Umbilical cord (tissue), 2 donors: ENCODE data around the gene SMYD1. TPM values are rescaled to one million over a fixed set of nuclear protein-coding genes. Genes with fewer than 3 reads are reported as not detected.

Experiments
- DNase-seq: peaks from one replicate; pipeline ENCODE4 v3.0.0-alpha.2; 2015; ENCODE audit warnings: low spot score
- total RNA-seq: library from RNA; depleted of rRNA; stranded (reverse); fragments of >200 nt; gene quantifications from one replicate; pipeline ENCODE4 v1.2.3, GENCODE V29; 2014; ENCODE audit warnings: low replicate concordance; ENCODE audit not compliant: insufficient read depth

SMYD1 gene
- total RNA-seq, 1 donor from 2014 or later = 0.72 TPM

DNA sequence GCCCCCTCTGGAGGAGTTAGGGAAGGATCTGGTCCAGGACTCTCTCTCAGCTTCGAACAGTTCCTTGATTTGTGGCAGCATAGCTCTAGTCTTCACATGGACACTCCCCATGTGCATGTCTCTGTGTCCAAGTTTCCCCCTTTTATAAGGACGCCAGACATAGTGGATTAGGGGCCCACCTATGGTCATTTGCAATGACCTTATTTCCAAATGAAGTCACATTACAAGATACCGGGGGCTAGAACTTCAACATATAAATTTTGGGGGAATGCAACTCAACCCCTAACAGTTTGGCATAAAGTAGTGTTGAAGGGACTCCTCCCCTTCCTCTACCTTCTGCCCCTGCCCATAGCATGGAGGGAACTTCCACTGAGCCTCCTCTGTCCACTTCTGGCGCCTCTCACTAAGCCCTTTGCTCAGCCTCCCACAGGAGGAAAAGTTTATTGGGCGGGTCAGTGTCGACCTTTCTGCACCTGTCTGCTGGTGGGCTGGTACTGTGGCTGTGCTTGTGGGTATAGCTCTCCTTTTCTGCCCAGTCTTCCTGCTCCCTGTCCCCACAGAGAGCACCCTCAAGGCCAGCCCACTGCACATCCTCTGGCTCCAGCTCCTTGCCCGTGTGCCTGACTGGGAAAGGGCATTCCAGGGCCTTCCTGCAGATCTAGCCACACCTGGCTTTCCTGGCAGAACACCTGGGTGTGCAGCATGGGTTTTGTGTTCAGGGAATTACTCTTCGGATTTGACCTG, 54.7 kb downstream of the SMYD1 start:
- DNase-seq = no peak

DNA sequence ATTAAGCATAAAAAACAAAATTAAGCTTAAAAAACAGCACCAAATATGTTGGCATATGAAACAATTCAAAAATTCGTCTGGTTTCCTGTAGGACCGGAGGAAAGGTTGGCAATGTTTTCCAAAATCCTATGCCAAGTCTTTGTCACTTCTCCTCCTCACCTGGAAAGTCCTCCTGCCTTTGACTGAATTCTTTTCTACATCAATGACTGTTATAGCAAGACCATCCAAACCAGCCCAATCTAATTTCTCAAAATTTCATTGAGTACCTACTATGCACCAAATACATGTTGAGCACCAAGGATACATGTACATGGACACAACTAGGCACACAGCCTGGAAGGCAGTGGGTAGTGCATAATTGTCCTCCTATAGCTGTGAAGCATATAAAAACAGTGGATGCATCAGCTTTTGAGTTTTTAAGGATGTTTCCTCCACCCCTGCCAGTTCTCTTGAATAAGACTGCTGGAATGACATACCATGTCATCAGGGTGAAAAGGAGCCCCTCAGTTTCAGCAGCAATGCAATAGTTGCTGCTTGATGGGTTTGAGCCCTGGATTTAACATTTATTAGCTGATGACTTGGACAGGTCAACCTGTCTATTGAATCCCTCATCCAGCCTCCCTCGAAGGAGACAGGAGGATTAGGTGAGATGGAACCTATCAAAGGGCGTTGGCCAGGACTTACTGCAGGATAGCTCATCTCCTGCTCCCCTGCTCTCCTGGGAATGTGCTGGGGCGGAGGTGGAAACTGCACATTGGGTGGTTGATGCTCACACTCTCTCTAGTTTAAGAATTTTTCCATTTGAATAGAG, 55.7 kb downstream of the SMYD1 start:
- DNase-seq = no peak

DNA sequence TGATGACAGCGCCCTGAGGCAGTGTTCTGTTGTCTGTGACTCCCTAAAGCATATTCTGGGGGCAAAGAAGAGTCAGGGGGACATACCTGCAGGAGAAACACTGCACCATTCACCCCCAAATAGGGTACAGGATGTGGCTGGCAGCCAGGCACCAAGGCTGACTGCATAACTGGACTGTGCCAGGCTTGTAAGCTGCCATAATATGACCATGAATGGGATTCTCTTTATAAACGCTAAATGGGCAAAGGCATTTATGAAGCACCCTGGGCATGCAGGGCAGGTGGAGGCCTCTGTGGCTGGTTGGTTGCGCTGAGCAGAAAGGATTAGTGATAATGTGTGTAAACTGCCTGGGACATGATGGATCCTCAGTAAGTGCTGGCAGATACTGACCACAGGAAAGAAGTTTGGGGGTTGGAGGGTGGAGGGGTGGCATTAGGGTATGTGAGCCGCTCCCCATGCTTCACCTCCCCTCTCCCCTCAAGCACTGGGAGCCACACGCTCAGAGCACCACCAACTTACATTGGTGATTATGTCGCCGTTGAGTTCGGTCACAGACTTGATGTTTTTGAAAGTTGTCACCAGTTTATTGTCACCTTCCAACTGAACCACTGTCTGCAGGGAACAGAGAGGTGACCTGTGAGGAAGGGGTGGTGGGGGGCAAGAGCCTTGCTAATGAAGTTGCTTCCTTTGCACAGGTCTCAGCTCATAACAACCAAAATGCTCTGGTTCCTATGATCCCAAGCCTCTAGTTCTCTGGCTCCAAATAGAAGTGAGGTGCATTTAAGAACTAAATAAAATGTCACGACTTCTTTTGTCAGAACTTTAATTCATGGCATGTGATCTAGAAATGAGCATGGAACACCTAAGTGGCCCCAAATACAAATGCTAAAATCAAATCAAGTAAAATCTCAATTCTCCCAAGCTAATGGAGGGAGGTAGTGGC, 56.6 kb downstream of the SMYD1 start:
- no peak for DNase-seq

DNA sequence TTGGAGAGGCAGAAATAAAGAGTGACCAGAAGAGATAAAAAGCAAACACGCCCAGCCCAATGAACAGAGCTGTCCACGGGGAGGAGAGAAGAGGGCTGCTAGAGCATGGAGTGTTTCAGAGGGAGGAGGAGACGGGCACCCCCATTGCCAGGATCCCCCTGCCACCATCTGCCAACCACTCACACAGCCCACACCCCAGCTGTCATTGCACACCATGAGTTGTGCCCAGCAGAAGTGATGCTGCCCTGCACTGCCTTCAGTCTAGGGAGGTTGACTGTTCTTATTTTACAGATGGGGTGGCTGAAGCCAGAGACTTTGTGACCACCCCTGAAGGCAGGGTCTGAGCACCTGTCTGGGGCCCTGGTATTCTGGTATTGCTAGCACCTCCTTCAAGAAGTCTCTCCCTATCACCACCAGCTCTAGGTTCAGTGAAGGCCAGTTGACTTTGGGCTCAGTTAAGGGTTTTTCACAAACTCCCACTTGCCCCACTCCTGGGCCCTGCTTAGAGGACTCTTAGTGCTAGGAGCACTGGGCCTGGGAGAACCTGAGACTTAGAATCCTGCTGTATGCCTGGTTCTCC, 57.8 kb downstream of the SMYD1 start:
- DNase-seq = no peak

DNA sequence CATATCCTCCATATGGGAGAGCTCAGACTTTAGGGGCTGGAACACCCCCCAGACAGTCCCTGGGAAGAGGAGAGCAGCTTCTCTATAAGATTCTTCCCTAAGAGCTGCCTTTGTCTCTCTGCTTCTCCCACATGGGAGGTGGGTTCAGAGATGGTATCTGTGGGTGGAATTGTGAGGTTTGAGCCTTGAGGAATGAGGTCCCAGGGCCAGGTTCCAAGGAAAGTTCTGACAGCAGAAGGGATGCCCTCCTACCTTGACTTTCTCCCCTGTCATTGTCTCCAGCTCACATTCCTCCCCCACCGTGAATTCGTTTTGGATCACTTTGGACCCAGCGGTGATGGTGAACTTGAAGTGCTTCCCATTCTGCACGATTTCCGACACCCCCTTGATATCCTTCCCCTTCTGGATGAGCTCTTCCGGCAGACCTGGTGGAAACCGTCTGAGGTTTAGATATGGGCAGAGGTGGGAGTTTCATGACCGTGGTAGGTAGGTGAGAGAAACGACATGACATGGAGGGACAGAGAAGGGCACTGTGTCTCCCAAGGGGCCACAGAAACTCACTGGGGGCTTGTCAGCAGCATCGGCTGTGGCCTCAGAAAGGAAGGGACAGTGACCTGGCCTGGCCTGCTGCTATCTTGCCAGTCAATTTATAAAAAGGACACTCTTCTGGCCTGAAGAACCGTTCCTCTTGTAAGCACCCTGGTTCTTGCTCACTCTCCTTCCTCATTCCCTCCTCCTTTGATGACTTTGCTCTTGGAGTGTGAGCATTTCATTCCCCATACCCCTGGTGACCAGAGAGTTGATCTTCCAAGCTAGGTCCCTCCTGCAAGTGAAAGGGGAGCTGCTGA, 58.5 kb downstream of the SMYD1 start:
- no peak for DNase-seq

DNA sequence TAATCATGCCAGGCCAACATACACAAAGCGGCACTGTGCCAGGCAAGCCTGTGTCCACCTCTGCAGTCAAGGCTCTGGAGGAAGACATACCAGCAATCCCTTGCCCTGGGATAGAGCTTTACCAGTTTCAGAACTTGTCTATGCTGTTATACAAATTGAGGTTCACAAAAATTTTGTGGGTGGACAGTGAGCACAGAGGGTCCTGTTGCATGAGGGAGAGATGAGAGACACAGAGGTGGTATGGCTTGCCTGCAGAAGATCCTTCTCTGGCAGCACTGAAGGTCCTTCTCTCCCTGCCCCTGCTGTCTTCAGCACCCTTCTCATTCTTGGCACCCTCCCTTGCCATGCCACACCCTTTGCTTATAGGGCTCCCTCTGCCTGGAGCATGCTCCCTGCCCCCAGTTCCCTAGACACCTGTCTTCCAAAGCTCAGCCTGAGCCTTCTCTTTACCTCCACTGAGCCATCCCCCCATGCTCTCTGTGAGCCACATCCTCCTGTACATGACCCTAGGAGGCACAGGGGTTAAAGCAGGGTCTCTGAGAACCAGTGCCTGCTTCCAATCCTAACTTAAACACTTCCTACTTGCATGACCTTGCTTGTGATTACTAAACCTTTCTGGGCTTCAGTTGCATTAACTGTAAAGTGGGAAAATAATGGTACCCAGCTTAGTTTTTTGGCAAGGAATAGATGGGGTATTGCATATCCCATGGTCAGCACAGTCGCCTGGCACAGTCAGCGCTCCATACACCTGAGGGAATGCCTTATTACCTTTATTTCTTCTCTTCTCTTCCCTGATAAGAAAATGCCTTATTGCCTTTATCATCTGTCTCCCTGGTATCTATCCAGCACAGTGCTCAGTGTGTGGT, 59.4 kb downstream of the SMYD1 start:
- no peak for DNase-seq

DNA sequence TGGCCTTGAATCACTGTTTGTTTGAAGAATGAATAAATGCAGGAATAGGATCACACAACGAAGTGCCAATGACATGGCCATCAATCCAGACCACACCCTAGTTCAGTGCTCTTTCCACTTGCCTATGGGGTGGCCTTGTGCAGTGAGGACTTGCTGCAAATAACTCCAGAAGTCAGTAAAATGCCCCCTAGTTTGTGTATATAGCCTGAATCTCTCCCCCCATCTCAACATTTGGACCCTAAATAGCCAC, 59.9 kb downstream of the SMYD1 start:
- no peak for DNase-seq

DNA sequence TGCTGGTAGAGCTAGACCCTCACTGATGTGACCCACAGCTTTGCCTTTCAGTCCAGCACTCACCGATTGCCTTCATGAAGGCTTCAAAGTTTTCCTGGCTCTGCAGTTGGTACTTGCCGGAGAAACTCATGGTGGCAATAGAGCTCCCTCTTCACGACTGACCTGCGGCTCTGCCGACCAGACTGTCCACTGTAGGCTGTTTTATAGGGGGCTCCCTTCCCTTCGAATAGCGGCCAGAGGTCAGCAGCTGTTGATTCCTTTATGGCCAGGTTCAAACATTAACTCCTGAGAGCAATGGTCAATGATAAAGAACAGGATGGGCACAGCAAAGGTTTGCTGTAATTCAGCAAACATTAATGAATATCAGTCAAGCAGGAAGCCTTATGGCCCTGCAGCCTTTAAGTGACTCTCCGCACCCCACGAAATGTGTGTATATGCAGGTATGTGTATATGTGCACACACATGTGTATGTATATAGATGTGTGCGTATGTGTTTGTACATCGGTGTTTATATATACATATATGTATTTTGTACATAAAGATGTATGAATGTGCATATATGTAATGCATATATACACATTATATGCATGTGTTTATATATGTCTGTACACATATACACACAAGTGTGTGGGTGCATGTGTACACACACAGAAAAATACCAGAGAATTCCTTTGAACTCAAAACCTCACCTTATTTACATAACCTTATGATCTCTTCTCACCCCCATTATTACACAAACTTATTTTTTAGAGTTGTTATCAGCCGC, 60.4 kb downstream of the SMYD1 start, which contains the start of gene FABP1:
TSS of gene FABP1 (minus strand) at position 175 of the 766 bp plus-strand sequence. CDS start at position 130, 45 bp downstream.
- DNase-seq = no peak

DNA sequence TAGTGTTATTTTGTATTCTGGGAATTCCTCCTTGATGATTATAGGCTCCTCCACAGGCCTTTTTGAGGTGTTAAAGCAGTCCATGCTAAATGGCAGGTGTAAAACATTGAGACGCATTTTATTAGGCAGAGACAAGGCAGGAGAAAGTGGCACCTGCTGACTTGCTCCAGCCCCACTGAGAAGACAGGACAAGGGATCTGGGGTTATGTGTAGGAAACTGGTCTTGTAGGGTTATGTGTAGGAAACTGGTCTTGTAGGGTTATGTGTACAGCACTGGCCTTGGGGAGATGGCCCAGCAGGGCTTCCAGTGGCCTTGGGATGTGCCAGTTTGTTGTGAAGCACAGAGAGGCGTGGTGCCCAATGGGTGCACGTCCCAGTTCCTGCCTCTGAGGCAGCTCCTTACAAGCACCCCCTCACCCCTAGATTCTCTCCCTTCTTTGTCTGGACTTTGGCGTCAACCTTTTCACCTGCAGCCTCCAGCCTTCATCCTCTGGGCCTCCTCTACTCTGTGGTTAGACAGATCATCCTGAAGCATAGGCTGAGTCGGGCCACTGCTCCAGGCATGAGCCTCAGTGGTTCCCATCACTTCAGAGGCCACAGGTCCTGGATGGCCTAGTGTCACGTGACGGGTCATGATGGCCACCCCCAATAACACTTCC, 61.2 kb downstream of the SMYD1 start:
- no peak for DNase-seq

DNA sequence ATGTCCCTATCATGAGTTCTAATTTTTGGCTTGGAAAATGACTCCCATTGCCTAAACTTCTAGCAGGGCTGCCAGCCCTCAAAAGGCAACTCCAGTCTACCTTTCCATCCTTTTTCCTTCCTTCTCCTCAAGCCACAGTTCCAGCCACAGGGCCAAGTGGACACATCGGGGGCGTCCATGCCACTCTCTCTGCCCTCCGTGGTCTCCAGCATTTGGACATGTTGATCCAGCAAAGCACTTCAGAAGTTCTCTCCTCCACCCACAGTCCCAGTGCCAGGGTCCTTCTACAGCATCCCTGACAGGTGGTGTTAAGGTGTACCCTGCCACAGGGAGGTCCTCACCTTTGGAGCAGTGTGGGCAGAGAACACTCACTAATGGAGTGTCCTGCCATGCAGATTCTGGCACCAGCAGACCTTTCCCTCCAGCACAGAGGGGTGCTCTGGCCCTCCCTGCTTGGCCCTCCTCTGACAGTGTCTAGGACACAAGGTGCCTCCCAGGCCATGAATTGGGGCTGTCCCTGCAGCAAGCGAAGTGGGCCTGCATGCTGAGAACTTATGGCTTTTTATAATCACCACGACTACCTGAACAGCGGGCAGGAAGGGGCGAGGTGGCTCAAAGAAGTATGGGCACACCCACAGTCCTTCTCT, 61.8 kb downstream of the SMYD1 start:
- DNase-seq = no peak

DNA sequence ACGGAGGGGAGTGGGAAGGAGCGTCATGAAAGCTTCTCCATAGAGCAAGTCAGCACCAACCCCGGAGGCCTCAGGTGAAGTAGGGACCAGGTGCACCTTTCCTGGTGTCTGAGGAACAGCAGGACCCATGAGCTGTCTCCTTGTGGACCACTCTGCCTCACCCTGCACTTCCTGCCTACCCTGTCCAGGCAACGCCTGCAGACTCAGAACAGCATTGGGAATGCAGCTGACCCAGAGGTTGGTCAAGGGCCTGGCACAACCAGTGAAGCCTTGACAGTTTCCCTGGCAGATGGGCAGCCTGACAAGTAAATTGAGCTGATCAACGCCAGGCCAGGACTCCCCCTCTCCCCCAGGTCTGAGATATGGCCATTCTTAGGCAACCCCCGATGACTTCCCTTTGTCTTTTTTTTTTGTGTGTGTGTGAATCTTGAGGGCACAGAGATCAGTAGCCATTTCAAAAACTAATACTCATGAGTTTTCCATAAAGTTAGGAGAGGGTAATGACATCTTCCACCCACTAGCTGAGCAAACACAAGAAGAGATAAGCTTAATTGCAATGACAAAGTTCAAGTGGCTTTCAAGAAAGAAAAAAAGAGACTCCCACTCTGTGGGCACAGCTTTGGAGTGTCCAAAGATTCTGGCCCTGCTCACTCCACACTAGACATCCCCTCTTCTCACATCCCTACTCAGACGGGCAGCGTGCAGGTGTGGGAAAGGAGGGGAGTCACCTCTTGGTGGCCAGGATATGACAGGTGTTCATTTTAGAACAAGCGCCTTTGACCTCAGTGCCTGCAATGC, 63.8 kb downstream of the SMYD1 start:
- no peak for DNase-seq

DNA sequence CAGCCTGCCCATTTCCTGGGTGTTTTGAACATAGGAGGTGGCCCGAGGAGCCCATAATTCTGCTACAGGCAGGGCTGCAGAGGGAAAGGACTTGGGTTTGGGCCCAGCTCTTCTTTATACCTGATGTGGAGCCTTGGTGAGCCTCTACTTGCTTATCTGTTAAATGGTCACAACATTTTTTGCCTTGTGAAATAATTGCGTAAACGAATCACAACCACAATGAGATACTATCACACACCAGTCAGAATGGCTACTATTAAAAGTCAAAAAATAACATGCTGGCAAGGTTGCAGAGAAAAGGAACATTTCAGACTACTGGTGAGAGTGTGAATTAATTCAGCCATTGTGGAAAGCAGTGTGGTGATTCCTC, 64.4 kb downstream of the SMYD1 start:
- no peak for DNase-seq

DNA sequence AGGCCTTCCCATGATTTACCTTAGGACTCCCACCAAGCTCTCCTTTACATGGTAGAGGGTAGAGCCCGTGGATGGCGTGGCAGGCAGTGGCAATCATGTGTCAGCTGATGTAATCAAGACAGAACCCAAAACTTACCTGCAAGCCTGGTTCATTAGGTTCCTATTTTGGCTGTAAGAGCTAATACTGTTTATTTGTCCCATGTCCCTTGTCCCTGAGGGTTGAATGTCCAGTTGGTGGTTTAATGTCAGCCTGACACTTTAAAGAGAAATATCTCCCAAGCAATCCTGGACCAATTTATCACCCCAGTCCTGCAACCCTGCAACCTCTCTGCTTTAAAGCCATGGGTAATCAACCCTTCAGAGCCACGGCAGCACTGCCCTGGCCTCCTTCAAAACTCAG, 66.2 kb downstream of the SMYD1 start:
- DNase-seq = no peak

DNA sequence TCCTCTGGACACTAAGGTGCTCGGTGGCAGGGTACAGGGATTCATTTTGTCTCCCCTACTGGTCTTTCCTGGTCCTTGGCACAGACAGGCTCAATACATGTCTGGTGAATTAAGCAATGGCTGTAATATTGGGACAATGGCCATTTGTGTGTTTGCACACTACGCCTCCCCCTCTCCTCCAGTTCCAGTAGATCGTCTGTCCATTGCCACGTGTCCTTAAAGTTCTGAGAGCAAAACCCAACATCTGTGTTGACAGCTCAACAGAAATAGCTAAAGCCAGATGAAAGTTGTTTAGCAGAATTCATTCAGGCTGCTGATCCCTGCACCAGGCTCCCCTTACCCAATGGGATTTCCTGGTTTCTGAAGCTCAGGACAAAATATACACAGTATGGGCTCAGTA, 69.2 kb downstream of the SMYD1 start:
- DNase-seq = no peak

DNA sequence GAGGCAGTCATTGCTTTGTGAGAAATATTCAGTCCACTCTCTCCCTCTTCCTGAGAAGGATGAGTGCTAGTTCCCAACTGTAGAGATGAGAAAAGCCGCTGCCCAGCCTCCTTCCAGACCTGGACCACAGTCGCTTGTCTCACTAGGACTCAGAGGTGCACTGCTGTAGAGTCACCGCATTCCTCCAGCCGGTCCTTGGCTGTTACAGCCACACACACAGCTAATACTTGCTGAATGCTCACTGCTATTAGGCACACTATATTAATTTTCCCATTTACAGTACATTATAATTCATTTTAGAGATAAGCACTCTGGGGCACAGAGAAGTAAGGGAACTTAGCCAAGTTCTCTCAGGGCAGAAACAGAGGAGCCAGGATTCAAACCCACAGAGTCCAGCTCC, 70.2 kb downstream of the SMYD1 start:
- DNase-seq = no peak

DNA sequence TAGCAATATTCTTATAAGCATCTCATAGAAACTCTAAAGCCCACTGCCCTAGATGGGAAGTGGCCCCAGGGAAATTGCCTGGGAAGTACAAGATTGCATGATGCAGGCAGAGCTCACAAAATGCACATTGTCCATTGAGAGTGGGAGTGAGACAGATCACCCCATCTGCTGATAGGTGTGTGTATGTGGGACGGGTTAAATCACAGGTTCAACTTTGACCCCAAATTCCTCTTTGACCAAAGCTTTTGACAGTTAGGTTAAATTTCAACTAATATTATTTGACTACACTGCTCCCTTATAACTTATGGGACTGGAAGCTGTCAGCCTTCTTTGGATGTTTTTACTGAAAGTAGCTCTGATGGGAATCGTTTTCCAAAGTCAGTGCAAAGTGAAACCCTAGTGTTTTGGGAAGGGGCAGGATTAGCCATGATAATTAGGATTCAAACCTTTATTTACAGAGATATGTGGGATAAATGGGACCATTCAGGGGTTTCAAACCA, 71.6 kb downstream of the SMYD1 start:
- no peak for DNase-seq

DNA sequence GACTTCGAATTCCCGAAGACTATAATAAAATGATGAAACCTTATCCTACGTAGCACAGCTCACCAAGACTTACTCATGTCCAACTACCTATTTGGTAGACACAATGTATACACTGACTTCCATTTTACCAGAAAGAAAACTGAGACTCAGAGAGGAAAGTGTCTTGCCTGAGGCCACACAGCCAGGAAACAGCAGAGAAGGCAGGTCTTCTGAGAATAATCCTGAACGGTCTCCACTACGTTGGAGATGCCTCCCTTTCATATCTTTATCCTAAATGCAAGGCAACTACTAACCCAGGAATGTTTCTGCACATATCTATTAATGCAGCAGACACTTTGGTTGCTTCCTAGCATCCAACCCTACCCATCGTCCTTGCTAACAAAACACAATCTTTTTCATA, 72.2 kb downstream of the SMYD1 start:
- no peak for DNase-seq
